Skeletal muscle satellite cell (primary cell): ENCODE data around the gene IKZF1.

Source experiments
- H3K27me3 ChIP-seq: 2 replicates; pipeline ENCODE4 v1.7.0; 2013; ENCODE audit warnings: low read length; ENCODE audit not compliant: control insufficient read depth, insufficient read depth
- H3K36me3 ChIP-seq: 2 replicates; pipeline ENCODE4 v1.7.0; 2013; ENCODE audit warnings: mild to moderate bottlenecking, control low read depth, low read length; ENCODE audit not compliant: insufficient read depth
- H3K4me1 ChIP-seq: 2 replicates; pipeline ENCODE4 v1.7.0; 2013; ENCODE audit warnings: low read length; ENCODE audit not compliant: control insufficient read depth, insufficient read depth
- H3K4me2 ChIP-seq: 2 replicates; pipeline ENCODE4 v1.7.0; 2013; ENCODE audit warnings: mild to moderate bottlenecking, low read length
- H3K4me3 ChIP-seq: 2 replicates; pipeline ENCODE4 v1.7.0; 2013; ENCODE audit warnings: low read length
- H3K9ac ChIP-seq: 2 replicates; pipeline ENCODE4 v1.7.0; 2013; ENCODE audit warnings: mild to moderate bottlenecking, low read depth, low read length, moderate library complexity
- H3K9me3 ChIP-seq: replicated peaks from 2 replicates; pipeline ENCODE4 v1.7.0; 2013; ENCODE audit warnings: mild to moderate bottlenecking, control low read depth, low read length

The IKZF1 gene

DNA sequence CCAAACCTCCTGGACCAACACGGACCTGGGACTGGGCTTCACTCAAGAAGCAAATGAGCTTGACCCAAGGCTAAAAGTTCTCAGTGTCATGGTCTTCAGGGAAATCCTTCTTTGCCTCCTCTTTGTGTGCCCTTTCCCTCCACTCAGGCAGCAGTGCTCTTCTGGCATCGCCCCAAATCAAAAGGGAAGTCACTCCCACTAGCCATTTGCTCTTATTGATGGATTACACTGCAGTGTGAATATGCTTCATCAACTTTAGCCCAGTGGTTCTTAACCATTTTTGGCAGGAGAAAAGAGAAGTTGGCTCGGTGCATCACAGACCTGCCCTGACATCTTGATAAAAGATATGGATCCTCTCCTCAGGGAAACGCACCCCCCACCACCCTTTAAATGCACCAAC is 19.2 kb upstream of the IKZF1 start:
- H3K9me3 ChIP-seq: no peaks in the 10 kb centered on the region
- H3K9ac ChIP-seq: no peak overlapping the region
- no peak overlapping the region for H3K4me3 ChIP-seq
- no peaks in the 10 kb centered on the region for H3K27me3 ChIP-seq
- H3K4me1 ChIP-seq: no peaks in the 10 kb centered on the region
- no peaks in the 10 kb centered on the region for H3K36me3 ChIP-seq
- H3K4me2 ChIP-seq: no peak overlapping the region

GRCh38 chr7:50287129-50287528 is 17.4 kb upstream of the IKZF1 start:
- Histone ChIP-seq H3K4me2 (no peak overlapping the region), H3K4me1 (no peaks in the 10 kb centered on the region), H3K9me3 (no peaks in the 10 kb centered on the region), H3K4me3 (no peak overlapping the region), H3K9ac (no peak overlapping the region), H3K36me3 (no peaks in the 10 kb centered on the region), H3K27me3 (no peaks in the 10 kb centered on the region)

DNA sequence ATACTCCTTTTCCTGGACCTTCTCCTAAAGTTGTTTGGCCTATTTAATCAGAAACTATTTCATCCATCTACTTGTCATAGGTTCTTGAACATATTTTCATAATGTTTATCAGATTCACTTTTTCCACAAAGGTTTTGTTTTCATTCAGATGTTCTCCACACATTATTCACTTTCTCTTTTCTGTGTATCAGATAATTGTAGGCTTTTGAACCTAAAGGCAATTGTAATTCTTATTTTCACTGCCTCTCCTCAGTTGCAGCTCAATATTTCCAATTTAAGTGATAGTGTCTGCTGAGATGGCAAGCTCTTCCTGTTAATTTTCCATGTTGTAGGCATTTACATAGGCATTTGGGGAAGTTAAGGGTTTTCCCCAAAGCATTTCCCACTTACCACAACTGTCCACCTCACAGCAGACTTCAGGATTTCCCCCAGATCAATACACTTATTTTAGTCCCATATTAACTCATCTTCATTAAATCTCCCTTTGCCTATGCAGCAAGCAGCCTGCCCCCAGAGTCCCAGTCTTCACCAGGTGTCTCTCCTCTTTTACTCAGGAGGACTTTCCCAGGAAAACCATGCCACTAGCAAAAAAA is 12.3 kb upstream of the IKZF1 start:
- Histone ChIP-seq H3K27me3 (peaks cover 3% of the 10 kb centered on the region), H3K36me3 (no peaks in the 10 kb centered on the region), H3K9ac (no peak overlapping the region), H3K4me1 (no peaks in the 10 kb centered on the region), H3K9me3 (no peaks in the 10 kb centered on the region), H3K4me2 (no peak overlapping the region), H3K4me3 (no peak overlapping the region)

GRCh38 chr7:50292763-50293162 is 11.8 kb upstream of the IKZF1 start:
- peaks cover 3% of the 10 kb centered on the region for H3K27me3 ChIP-seq
- H3K4me2 ChIP-seq: no peak overlapping the region
- no peaks in the 10 kb centered on the region for H3K36me3 ChIP-seq
- H3K4me1 ChIP-seq: no peaks in the 10 kb centered on the region
- H3K4me3 ChIP-seq: no peak overlapping the region
- H3K9me3 ChIP-seq: no peaks in the 10 kb centered on the region
- H3K9ac ChIP-seq: no peak overlapping the region

- H3K36me3 ChIP-seq: no peaks in the 10 kb centered on the region
- no peak overlapping the region for H3K9ac ChIP-seq
- no peak overlapping the region for H3K4me2 ChIP-seq
- H3K4me3 ChIP-seq: no peak overlapping the region
- peaks cover 3% of the 10 kb centered on the region for H3K27me3 ChIP-seq
- H3K4me1 ChIP-seq: no peaks in the 10 kb centered on the region
- no peaks in the 10 kb centered on the region for H3K9me3 ChIP-seq
Measured at GRCh38 chr7:50293509-50294179, 10.9 kb upstream of the IKZF1 start.

DNA sequence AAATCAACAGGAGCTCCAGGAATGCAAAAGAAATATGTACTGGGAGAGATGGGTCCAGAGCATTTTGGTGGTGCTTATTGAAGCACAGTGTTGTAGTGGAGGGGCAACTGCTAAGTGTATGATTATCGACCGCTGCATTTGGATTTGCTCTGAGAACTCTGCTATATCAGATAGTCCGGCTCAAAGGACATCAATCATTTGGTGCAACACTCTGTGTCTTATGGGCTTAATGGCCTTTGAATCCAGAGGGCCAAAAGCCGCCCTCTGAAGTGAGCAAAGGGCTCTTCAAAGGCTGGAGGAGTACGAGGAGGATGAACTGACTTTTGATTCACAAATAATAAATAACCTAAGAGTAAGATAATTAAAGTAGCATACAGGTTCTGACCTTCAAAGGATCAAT is 9.4 kb upstream of the IKZF1 start:
- Histone ChIP-seq H3K9me3 (no peaks in the 10 kb centered on the region), H3K4me3 (no peak overlapping the region), H3K27me3 (peaks cover 13% of the 10 kb centered on the region), H3K4me2 (no peak overlapping the region), H3K36me3 (no peaks in the 10 kb centered on the region), H3K4me1 (no peaks in the 10 kb centered on the region), H3K9ac (no peak overlapping the region)

DNA sequence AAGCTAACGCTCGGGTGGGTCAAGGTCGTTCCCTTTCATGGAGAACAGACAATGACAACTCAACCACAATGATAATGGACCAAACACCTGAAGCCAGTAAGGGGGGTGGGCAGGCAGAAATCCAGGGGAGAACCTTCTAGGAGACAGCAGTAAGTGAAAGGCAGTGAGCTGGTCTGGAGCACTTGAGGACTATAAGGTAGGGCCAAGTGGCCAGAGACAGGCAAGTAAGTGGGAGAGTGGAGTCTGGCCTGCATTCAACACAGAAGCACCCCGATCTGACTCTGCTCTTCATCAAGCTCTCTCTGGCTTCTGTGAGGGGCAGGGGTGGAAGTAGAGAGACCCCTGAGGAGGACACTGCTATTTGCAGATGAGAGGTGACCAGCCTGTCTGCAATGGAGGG is 7.7 kb upstream of the IKZF1 start:
- no peak overlapping the region for H3K9ac ChIP-seq
- H3K36me3 ChIP-seq: no peaks in the 10 kb centered on the region
- no peak overlapping the region for H3K4me3 ChIP-seq
- H3K4me2 ChIP-seq: no peak overlapping the region
- H3K4me1 ChIP-seq: no peaks in the 10 kb centered on the region
- no peaks in the 10 kb centered on the region for H3K9me3 ChIP-seq
- H3K27me3 ChIP-seq: peaks cover 23% of the 10 kb centered on the region

- peaks cover 41% of the 10 kb centered on the region for H3K27me3 ChIP-seq
- no peaks in the 10 kb centered on the region for H3K36me3 ChIP-seq
- H3K4me3 ChIP-seq: no peak overlapping the region
- no peak overlapping the region for H3K4me2 ChIP-seq
- H3K4me1 ChIP-seq: no peaks in the 10 kb centered on the region
- H3K9ac ChIP-seq: no peak overlapping the region
- no peaks in the 10 kb centered on the region for H3K9me3 ChIP-seq
Measured at GRCh38 chr7:50298811-50299562, 5.5 kb upstream of the IKZF1 start.

GRCh38 chr7:50300336-50300735 is 4.2 kb upstream of the IKZF1 start:
- Histone ChIP-seq H3K9me3 (no peaks in the 10 kb centered on the region), H3K4me3 (no peak overlapping the region), H3K9ac (no peak overlapping the region), H3K27me3 (peaks cover 49% of the 10 kb centered on the region), H3K4me1 (no peaks in the 10 kb centered on the region), H3K36me3 (no peaks in the 10 kb centered on the region), H3K4me2 (no peak overlapping the region)

GRCh38 chr7:50302486-50303334 is 1.8 kb upstream of the IKZF1 start:
- Histone ChIP-seq H3K27me3 (peaks cover 73% of the 10 kb centered on the region), H3K4me2 (no peak overlapping the region), H3K4me1 (no peaks in the 10 kb centered on the region), H3K36me3 (no peaks in the 10 kb centered on the region), H3K9me3 (no peaks in the 10 kb centered on the region), H3K9ac (no peak overlapping the region), H3K4me3 (no peak overlapping the region)
